Measurements from ENCODE around the gene GPC5. TPM values are rescaled to one million over a fixed set of nuclear protein-coding genes. Genes with fewer than 3 reads are reported as not detected.

GPC5 gene
- total RNA-seq, 1 donor from 2014 or later: 0.24 TPM

DNA sequence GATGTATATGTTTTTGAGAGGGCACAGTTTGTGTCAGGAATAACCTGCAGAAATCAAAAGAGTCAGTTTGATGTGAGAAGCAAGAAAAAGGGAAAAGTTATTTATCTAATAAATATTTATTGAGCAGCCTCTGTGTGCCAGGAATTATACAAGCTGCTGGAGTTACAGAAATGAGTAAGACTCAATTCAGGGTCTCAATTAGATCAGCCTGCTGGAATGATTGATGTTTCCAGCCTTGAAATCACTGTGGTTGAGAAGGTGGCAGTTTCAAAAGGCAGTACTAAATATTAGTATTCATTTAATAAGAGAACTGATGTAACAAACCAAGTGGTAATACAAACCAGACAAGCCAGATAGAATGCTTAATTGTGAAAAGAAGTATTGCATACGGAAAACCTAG is 1045.8 kb downstream of the GPC5 start:
- Mint-ChIP-seq H3K9me3 (no peaks in the 10 kb centered on the region), H3K27me3 (no peaks in the 10 kb centered on the region), H3K27ac (no peak overlapping the region), H3K4me1 (no peaks in the 10 kb centered on the region), H3K36me3 (ENCODE audit: low read depth) (no peaks in the 10 kb centered on the region), H3K4me3 (no peak overlapping the region)
- ATAC-seq (ENCODE audit: low read depth) (no peak), DNase-seq (no peak)
- ChIA-PET POLR2A (no interaction called here), CTCF (no interaction called here)
- intact Hi-C loops (cut with micrococcal nuclease): no loop called here
- TF ChIP-seq, protein P1, sequence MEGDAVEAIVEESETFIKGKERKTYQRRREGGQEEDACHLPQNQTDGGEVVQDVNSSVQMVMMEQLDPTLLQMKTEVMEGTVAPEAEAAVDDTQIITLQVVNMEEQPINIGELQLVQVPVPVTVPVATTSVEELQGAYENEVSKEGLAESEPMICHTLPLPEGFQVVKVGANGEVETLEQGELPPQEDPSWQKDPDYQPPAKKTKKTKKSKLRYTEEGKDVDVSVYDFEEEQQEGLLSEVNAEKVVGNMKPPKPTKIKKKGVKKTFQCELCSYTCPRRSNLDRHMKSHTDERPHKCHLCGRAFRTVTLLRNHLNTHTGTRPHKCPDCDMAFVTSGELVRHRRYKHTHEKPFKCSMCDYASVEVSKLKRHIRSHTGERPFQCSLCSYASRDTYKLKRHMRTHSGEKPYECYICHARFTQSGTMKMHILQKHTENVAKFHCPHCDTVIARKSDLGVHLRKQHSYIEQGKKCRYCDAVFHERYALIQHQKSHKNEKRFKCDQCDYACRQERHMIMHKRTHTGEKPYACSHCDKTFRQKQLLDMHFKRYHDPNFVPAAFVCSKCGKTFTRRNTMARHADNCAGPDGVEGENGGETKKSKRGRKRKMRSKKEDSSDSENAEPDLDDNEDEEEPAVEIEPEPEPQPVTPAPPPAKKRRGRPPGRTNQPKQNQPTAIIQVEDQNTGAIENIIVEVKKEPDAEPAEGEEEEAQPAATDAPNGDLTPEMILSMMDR (IDR thresholded peaks at IDR 0.05): no peak

DNA sequence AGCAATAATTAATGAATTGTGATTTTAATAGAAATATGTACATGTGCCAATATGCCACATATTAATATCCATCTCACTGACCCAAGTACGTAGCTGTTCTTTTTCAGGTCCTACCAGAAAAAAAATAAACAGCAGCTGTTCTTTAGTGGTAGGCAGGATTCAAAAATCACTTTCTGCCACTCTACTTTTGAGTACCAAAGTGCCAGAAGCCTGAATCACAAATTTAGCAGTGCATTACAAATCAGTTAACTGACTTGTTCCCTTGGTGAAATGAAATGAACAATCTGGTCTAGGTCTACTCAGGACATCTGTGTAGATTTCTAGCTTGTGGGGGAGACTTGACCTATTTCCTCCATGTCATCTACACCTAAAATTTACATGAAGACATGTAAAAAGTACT is 1052.6 kb downstream of the GPC5 start:
- TF ChIP-seq, protein P1 (IDR thresholded peaks at IDR 0.05): no peak
- no peaks in the 10 kb centered on the region for H3K27me3 Mint-ChIP-seq
- ATAC-seq (ENCODE audit: low read depth): no peak
- intact Hi-C loops (cut with micrococcal nuclease): no loop called here
- no peak for DNase-seq
- CTCF ChIA-PET: no interaction called here
- no peaks in the 10 kb centered on the region for H3K4me1 Mint-ChIP-seq
- H3K36me3 Mint-ChIP-seq (ENCODE audit: low read depth): no peaks in the 10 kb centered on the region
- no peak overlapping the region for H3K27ac Mint-ChIP-seq
- POLR2A ChIA-PET: no interaction called here
- peaks cover 3% of the 10 kb centered on the region for H3K9me3 Mint-ChIP-seq
- no peak overlapping the region for H3K4me3 Mint-ChIP-seq

DNA sequence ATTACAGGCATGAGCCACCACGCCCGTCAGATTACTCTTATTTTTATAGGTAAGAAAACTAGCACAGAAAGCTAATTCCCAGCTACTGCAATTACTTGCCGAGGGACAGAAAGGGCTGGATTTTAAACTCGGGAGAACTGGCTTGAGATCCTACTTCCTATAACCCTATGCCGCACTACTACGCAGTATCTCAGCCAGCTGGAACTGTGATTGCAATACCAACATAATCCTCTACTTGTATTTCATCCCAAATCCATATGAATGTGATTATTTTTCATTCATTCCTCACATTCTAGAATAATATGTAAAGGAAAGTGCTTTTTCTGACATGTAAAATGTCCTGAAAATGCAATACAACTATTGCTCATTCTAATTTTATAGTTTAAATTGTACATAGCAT is 1054.4 kb downstream of the GPC5 start:
- Mint-ChIP-seq H3K36me3 (ENCODE audit: low read depth) (no peaks in the 10 kb centered on the region), H3K27me3 (no peaks in the 10 kb centered on the region), H3K4me3 (no peak overlapping the region), H3K27ac (no peak overlapping the region), H3K9me3 (peaks cover 3% of the 10 kb centered on the region), H3K4me1 (no peaks in the 10 kb centered on the region)
- TF ChIP-seq, protein P1 (IDR thresholded peaks at IDR 0.05): no peak
- ChIA-PET POLR2A (no interaction called here), CTCF (no interaction called here)
- ATAC-seq (ENCODE audit: low read depth): no peak
- intact Hi-C loops (cut with micrococcal nuclease): no loop called here
- no peak for DNase-seq

DNA sequence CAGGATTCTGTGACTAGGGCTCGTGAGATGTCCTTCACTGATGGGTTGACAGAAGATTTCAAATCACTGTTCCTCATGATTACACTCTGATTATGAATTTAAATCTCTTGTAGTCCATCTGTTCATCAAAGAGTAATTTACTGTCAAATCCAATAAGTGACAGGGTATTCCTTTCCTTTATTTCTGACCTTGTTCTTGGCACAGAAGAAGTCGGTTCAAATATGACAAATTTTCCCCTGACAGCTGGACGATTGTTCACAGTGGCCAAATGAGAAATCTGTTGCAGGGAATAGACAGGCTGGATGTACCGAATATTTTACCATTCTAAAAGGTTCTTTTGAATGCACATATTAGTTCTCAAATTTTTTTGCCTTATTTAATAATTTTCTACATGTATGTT is 1060.9 kb downstream of the GPC5 start:
- Mint-ChIP-seq H3K9me3 (peaks cover 9% of the 10 kb centered on the region), H3K4me3 (no peak overlapping the region), H3K4me1 (no peaks in the 10 kb centered on the region), H3K27ac (no peak overlapping the region), H3K27me3 (no peaks in the 10 kb centered on the region), H3K36me3 (ENCODE audit: low read depth) (no peaks in the 10 kb centered on the region)
- ChIA-PET POLR2A (no interaction called here), CTCF (no interaction called here)
- TF ChIP-seq, protein P1 (IDR thresholded peaks at IDR 0.05): no peak
- DNase-seq: no peak
- ATAC-seq (ENCODE audit: low read depth): no peak
- intact Hi-C loops (cut with micrococcal nuclease): no loop called here

DNA sequence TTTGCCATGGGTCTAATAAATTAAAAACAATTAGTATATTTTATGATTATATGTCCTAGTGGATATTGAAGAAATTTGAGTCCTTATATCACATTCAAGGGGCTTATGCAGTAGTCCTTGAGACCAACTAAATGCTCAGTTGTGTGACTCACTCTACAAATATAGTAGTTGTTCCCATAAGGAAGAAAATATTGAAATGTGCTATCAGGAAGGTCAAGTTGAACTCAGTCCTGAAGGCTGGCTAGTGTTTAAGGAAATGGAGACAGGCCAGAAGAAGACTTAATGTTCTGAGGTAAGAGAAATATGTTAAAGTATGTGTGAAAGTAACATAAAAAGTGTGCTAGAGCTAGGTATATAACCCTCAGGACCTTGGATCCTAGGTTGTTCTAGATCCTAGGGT is 1062.1 kb downstream of the GPC5 start:
- Mint-ChIP-seq H3K4me1 (no peaks in the 10 kb centered on the region), H3K9me3 (peaks cover 9% of the 10 kb centered on the region), H3K36me3 (ENCODE audit: low read depth) (no peaks in the 10 kb centered on the region), H3K27me3 (no peaks in the 10 kb centered on the region), H3K4me3 (no peak overlapping the region), H3K27ac (no peak overlapping the region)
- intact Hi-C loops (cut with micrococcal nuclease): no loop called here
- POLR2A ChIA-PET: no interaction called here
- DNase-seq: no peak
- no peak for ATAC-seq (ENCODE audit: low read depth)
- CTCF ChIA-PET: no interaction called here
- TF ChIP-seq, protein P1 (IDR thresholded peaks at IDR 0.05): no peak
